Mesendoderm (in vitro differentiated cells): ENCODE measurements around the gene TRIM68.

Source experiments
- DNase-seq: peaks from one replicate; pipeline ENCODE4 v3.0.0; 2013
- H2AK5ac ChIP-seq: 2 replicates; pipeline ENCODE4 v1.6.1; 2013; ENCODE audit warnings: low read length, inconsistent platforms
- H2BK120ac ChIP-seq: 2 replicates; pipeline ENCODE4 v1.6.1; 2013; ENCODE audit warnings: low read depth, mild to moderate bottlenecking, low read length, moderate library complexity, mixed read lengths
- H2BK15ac ChIP-seq: replicated peaks from 2 replicates; pipeline ENCODE4 v1.6.1; 2013; ENCODE audit warnings: low read depth, mild to moderate bottlenecking, moderate library complexity
- H2BK5ac ChIP-seq: 2 replicates; pipeline ENCODE4 v1.6.1; 2013; ENCODE audit warnings: low read length, inconsistent platforms
- H3K18ac ChIP-seq: 2 replicates; pipeline ENCODE4 v1.6.1; 2013; ENCODE audit warnings: mild to moderate bottlenecking, low read length, mixed read lengths
- H3K23ac ChIP-seq: one replicate; pipeline ENCODE4 v1.6.1; 2013; ENCODE audit warnings: low read length
- H3K27ac ChIP-seq: 2 replicates; pipeline ENCODE4 v1.5.1; 2013; ENCODE audit warnings: low read depth, mild to moderate bottlenecking, inconsistent platforms, low read length, moderate library complexity
- H3K27me3 ChIP-seq: 2 replicates; pipeline ENCODE4 v1.6.1; 2013; ENCODE audit warnings: low read length, control low read depth, mild to moderate bottlenecking, inconsistent platforms; ENCODE audit not compliant: insufficient read depth, poor library complexity
- H3K36me3 ChIP-seq: 2 replicates; pipeline ENCODE4 v1.6.1; 2013; ENCODE audit warnings: low read length, inconsistent platforms; ENCODE audit not compliant: control insufficient read depth, insufficient read depth
- H3K4ac ChIP-seq: one replicate; pipeline ENCODE4 v1.6.1; 2013; ENCODE audit warnings: low read depth, mild to moderate bottlenecking, low read length, moderate library complexity
- H3K4me1 ChIP-seq: 2 replicates; pipeline ENCODE4 v1.6.1; 2013; ENCODE audit warnings: low read depth, low read length, inconsistent platforms; ENCODE audit not compliant: control insufficient read depth
- H3K4me2 ChIP-seq: 2 replicates; pipeline ENCODE4 v1.6.1; 2013; ENCODE audit warnings: low read length
- H3K4me3 ChIP-seq: 2 replicates; pipeline ENCODE4 v1.5.1; 2013; ENCODE audit warnings: mild to moderate bottlenecking, low read length
- H3K56ac ChIP-seq: one replicate; pipeline ENCODE4 v1.6.1; 2013; ENCODE audit warnings: low read length
- H3K79me1 ChIP-seq: 2 replicates; pipeline ENCODE4 v1.6.1; 2013; ENCODE audit warnings: low read length, inconsistent platforms
- H3K79me2 ChIP-seq: 2 replicates; pipeline ENCODE4 v1.6.1; 2013; ENCODE audit warnings: mild to moderate bottlenecking, low read length; ENCODE audit not compliant: control insufficient read depth, insufficient read depth
- H3K9ac ChIP-seq: 2 replicates; pipeline ENCODE4 v1.6.1; 2013; ENCODE audit warnings: low read length, inconsistent platforms
- H4K5ac ChIP-seq: one replicate; pipeline ENCODE4 v1.6.1; 2013; ENCODE audit warnings: low read length
- H4K8ac ChIP-seq: one replicate; pipeline ENCODE4 v1.6.1; 2013; ENCODE audit warnings: low read depth, mild to moderate bottlenecking, control low read depth, low read length, moderate library complexity
- WGBS: extraction: QIAGEN DNeasy Blood & Tissue Kit; methylation state at CpG from one replicate; pipeline ENCODE4 v1.1.7; 2013; ENCODE audit warnings: low lambda C conversion rate, missing lambda C conversion rate; ENCODE audit not compliant: insufficient coverage; ENCODE audit errors: extremely low coverage; 5-methylcytosine and 5-hydroxymethylcytosine counted together

TRIM68 gene

DNA sequence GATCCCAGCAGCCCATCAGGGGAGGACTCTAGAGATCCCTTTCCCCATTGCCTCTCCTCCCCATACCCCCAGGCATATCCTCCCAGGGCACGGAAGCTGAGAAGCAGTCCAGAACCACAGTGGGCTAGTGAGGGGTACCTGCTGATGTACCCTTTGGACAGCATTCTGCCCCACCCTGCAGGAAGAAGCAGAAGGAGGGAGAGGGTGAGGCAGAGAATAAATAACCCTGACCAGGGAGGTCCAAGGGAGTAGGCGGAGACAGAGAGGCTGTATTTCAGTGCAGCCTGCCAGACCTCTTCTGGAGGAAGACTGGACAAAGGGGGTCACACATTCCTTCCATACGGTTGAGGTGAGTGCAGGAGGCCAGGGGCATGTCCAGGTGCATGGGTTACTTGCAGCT lies 35.7 kb upstream of the TRIM68 start, which contains the start of gene OR51E1:
Gene OR51E1, plus strand, starts transcription at position 301 of the 400 bp plus-strand sequence. CDS start 8,545 bp downstream, outside the sequence.
- Histone ChIP-seq H3K4me1 (no peaks in the 10 kb centered on the region), H2BK5ac (no peak within 1 kb of the TSS), H3K9ac (no peak within 1 kb of the TSS), H3K56ac (no peak within 1 kb of the TSS), H2BK15ac (no peak within 1 kb of the TSS), H3K79me1 (no peaks in the 10 kb centered on the region), H3K23ac (no peak within 1 kb of the TSS), H2BK120ac (no peak within 1 kb of the TSS), H3K4me3 (no peak within 1 kb of the TSS), H4K5ac (no peak within 1 kb of the TSS), H3K79me2 (no peaks in the 10 kb centered on the region), H4K8ac (no peak within 1 kb of the TSS), H3K27me3 (no peaks in the 10 kb centered on the region), H3K27ac (no peak within 1 kb of the TSS), H3K4me2 (no peak within 1 kb of the TSS), H3K18ac (no peak within 1 kb of the TSS), H3K4ac (no peak within 1 kb of the TSS), H3K36me3 (no peaks in the 10 kb centered on the region), H2AK5ac (no peak within 1 kb of the TSS)
- DNase-seq: no peak
- no CpG with 5 or more reads among the region's 3 CpGs for whole genome bisulfite sequencing

DNA sequence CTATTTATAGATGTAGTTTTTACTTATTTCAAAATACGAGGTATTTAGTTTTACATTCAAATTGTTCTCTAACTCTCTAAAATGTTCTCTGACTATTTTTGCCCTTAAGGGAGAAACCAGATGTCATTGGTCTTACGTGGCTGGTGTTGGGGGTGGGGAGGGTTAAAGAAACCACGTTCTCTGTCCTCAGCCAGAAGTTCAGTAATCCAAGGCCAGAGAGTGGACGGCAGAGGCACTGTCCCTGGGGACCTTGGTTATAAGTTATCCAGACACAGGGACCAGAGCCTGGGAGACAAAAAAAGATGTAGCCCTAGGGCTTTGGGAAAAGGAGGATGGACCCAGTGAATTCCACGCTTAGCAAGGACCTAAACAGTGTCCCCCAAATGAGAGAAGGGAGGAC lies 35.0 kb upstream of the TRIM68 start:
- no peaks in the 10 kb centered on the region for H3K27me3 ChIP-seq
- no peak overlapping the region for H2BK5ac ChIP-seq
- no peak overlapping the region for H3K18ac ChIP-seq
- no peaks in the 10 kb centered on the region for H3K79me1 ChIP-seq
- H3K4ac ChIP-seq: no peak overlapping the region
- no peak overlapping the region for H3K27ac ChIP-seq
- H3K23ac ChIP-seq: no peak overlapping the region
- no peak for DNase-seq
- no peak overlapping the region for H2BK15ac ChIP-seq
- H2AK5ac ChIP-seq: no peak overlapping the region
- no peaks in the 10 kb centered on the region for H3K36me3 ChIP-seq
- no peak overlapping the region for H4K5ac ChIP-seq
- H3K4me3 ChIP-seq: no peak overlapping the region
- H3K79me2 ChIP-seq: no peaks in the 10 kb centered on the region
- H2BK120ac ChIP-seq: no peak overlapping the region
- no peak overlapping the region for H4K8ac ChIP-seq
- no peaks in the 10 kb centered on the region for H3K4me1 ChIP-seq
- no peak overlapping the region for H3K56ac ChIP-seq
- no peak overlapping the region for H3K9ac ChIP-seq
- no CpG with 5 or more reads among the region's 5 CpGs for WGBS
- no peak overlapping the region for H3K4me2 ChIP-seq

DNA sequence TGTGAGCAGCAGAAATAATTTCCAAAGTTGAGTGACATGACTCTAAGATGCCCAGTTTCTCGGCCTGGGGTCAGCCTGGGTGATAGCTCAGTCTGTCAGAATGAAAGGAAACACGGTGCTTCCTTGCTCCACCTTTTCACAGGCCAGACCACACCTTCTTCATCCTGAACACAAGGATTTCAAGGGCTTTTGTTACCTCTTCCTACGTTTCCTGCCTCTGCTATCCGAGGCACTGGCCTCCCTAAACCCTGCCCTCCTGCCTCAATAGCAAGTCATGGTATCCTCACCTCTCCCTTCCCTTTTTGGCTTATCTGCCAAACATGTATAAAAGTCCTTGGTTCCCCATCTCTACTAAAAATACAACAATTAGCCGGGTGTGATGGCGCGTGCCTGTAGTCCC lies 34.0 kb upstream of the TRIM68 start:
- no peak overlapping the region for H4K8ac ChIP-seq
- H3K9ac ChIP-seq: no peak overlapping the region
- H2BK120ac ChIP-seq: no peak overlapping the region
- no peak overlapping the region for H3K4me2 ChIP-seq
- H3K79me1 ChIP-seq: no peaks in the 10 kb centered on the region
- no peak overlapping the region for H4K5ac ChIP-seq
- no peaks in the 10 kb centered on the region for H3K36me3 ChIP-seq
- no peak overlapping the region for H3K27ac ChIP-seq
- DNase-seq: no peak
- no peak overlapping the region for H3K4ac ChIP-seq
- no CpG with 5 or more reads among the region's 7 CpGs for WGBS
- no peak overlapping the region for H3K4me3 ChIP-seq
- H3K79me2 ChIP-seq: no peaks in the 10 kb centered on the region
- H2BK15ac ChIP-seq: no peak overlapping the region
- H3K18ac ChIP-seq: no peak overlapping the region
- no peaks in the 10 kb centered on the region for H3K27me3 ChIP-seq
- no peaks in the 10 kb centered on the region for H3K4me1 ChIP-seq
- no peak overlapping the region for H2BK5ac ChIP-seq
- H2AK5ac ChIP-seq: no peak overlapping the region
- H3K56ac ChIP-seq: no peak overlapping the region
- H3K23ac ChIP-seq: no peak overlapping the region

DNA sequence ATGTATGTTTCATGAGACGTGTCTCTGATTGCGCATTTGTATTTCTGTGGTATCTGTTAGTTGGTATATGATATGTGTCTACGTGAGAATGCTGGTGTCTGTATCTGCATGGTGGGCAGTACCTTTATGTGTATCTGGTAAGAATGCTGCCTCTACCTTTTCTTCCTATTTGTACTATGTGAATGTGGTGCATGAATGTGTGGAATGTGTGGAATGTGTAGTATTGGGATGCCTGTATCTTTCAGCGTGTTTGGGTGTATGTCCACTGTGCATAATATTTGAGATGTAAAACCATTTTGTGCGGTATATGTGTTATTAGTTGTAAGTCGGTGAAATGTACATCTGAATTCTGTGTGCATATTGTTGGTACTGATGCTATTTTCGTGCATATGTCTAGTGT lies 33.5 kb upstream of the TRIM68 start:
- no peaks in the 10 kb centered on the region for H3K79me1 ChIP-seq
- DNase-seq: no peak
- no peak overlapping the region for H3K4me3 ChIP-seq
- H3K9ac ChIP-seq: no peak overlapping the region
- H2BK5ac ChIP-seq: no peak overlapping the region
- H3K56ac ChIP-seq: no peak overlapping the region
- 100% methylated on average over 3 of the region's 7 CpGs for WGBS
- H2BK15ac ChIP-seq: no peak overlapping the region
- H3K4me1 ChIP-seq: no peaks in the 10 kb centered on the region
- no peak overlapping the region for H2BK120ac ChIP-seq
- H3K18ac ChIP-seq: no peak overlapping the region
- no peaks in the 10 kb centered on the region for H3K79me2 ChIP-seq
- H2AK5ac ChIP-seq: no peak overlapping the region
- no peaks in the 10 kb centered on the region for H3K27me3 ChIP-seq
- no peak overlapping the region for H3K4me2 ChIP-seq
- no peak overlapping the region for H3K4ac ChIP-seq
- H3K27ac ChIP-seq: no peak overlapping the region
- H4K8ac ChIP-seq: no peak overlapping the region
- H3K23ac ChIP-seq: no peak overlapping the region
- H3K36me3 ChIP-seq: no peaks in the 10 kb centered on the region
- H4K5ac ChIP-seq: no peak overlapping the region

DNA sequence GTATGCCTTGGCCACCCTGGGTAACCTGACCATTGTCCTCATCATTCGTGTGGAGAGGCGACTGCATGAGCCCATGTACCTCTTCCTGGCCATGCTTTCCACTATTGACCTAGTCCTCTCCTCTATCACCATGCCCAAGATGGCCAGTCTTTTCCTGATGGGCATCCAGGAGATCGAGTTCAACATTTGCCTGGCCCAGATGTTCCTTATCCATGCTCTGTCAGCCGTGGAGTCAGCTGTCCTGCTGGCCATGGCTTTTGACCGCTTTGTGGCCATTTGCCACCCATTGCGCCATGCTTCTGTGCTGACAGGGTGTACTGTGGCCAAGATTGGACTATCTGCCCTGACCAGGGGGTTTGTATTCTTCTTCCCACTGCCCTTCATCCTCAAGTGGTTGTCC lies 31.9 kb upstream of the TRIM68 start:
- no CpG with 5 or more reads among the region's 6 CpGs for WGBS
- no peaks in the 10 kb centered on the region for H3K36me3 ChIP-seq
- H3K4me2 ChIP-seq: no peak overlapping the region
- H2AK5ac ChIP-seq: no peak overlapping the region
- H3K4ac ChIP-seq: no peak overlapping the region
- H3K18ac ChIP-seq: no peak overlapping the region
- H4K5ac ChIP-seq: no peak overlapping the region
- H3K56ac ChIP-seq: no peak overlapping the region
- H3K27ac ChIP-seq: no peak overlapping the region
- no peaks in the 10 kb centered on the region for H3K79me1 ChIP-seq
- no peak overlapping the region for H4K8ac ChIP-seq
- H3K4me3 ChIP-seq: no peak overlapping the region
- no peak overlapping the region for H2BK120ac ChIP-seq
- H3K79me2 ChIP-seq: no peaks in the 10 kb centered on the region
- H3K9ac ChIP-seq: no peak overlapping the region
- H3K27me3 ChIP-seq: no peaks in the 10 kb centered on the region
- no peaks in the 10 kb centered on the region for H3K4me1 ChIP-seq
- no peak overlapping the region for H2BK15ac ChIP-seq
- no peak for DNase-seq
- H2BK5ac ChIP-seq: no peak overlapping the region
- H3K23ac ChIP-seq: no peak overlapping the region

DNA sequence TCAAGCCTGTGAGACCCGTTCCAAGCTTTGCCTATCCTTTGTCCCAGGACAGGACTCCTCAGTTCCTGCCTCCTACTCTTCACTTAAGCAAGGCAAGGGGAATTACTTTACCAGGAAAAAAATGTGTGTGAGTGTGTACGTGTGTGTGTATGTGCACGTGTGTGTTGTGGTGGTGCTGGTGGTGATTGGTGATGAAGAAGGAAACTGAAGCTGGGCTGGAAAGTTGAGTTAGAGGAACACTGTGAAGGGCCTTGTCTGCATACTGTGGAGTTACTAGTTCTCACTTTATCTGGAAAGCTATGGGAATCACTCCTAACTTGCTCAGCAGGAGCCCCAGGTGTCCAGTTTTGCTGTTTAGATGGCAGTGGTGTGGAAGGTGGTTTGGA lies 29.6 kb upstream of the TRIM68 start:
- no peak overlapping the region for H3K4ac ChIP-seq
- no peak overlapping the region for H3K9ac ChIP-seq
- no peaks in the 10 kb centered on the region for H3K27me3 ChIP-seq
- H3K4me2 ChIP-seq: no peak overlapping the region
- H3K36me3 ChIP-seq: no peaks in the 10 kb centered on the region
- no peak overlapping the region for H2BK15ac ChIP-seq
- H3K23ac ChIP-seq: no peak overlapping the region
- no peaks in the 10 kb centered on the region for H3K79me1 ChIP-seq
- no CpG with 5 or more reads among the region's 3 CpGs for WGBS
- no peak overlapping the region for H2BK5ac ChIP-seq
- no peak overlapping the region for H4K8ac ChIP-seq
- H4K5ac ChIP-seq: no peak overlapping the region
- H3K18ac ChIP-seq: no peak overlapping the region
- no peaks in the 10 kb centered on the region for H3K79me2 ChIP-seq
- H2AK5ac ChIP-seq: no peak overlapping the region
- H2BK120ac ChIP-seq: no peak overlapping the region
- H3K4me3 ChIP-seq: no peak overlapping the region
- no peak overlapping the region for H3K27ac ChIP-seq
- no peaks in the 10 kb centered on the region for H3K4me1 ChIP-seq
- no peak overlapping the region for H3K56ac ChIP-seq
- DNase-seq: no peak
